ENCODE measurements around the gene RCAN1. TPM values are rescaled to one million over a fixed set of nuclear protein-coding genes. Genes with fewer than 3 reads are reported as not detected.
A peak's percentile ranks its signal among the peaks of the same experiment; 100 is the strongest.

The RCAN1 gene
- total RNA-seq, 2 experiments from 2014 or later = 6.8 to 8.9 TPM

GRCh38 chr21:34644825-34645224 lies 29.9 kb upstream of the RCAN1 start:
- no peak overlapping the region for H2AFZ ChIP-seq (ENCODE audit: low read length)
- no peaks in the 10 kb centered on the region for H3K79me2 ChIP-seq (ENCODE audit: insufficient read depth, low read depth, low read length)
- no peaks in the 10 kb centered on the region for H3K9me2 ChIP-seq (ENCODE audit: insufficient read depth, low read length)
- BruUV-seq (replicated peaks) = no TSS peak
- CTCF ChIA-PET (ENCODE audit: unreplicated experiment) = no interaction called here
- no peaks in the 10 kb centered on the region for H4K20me1 ChIP-seq (ENCODE audit: insufficient read depth, low read length)
- no peak for DNase-seq (ENCODE audit: low spot score)
- no peak for TF ChIP-seq EZH2phosphoT487 (IDR thresholded peaks at IDR 0.05; ENCODE audit: borderline replicate concordance, low read depth, low read length)
- TF ChIP-seq, protein P1, sequence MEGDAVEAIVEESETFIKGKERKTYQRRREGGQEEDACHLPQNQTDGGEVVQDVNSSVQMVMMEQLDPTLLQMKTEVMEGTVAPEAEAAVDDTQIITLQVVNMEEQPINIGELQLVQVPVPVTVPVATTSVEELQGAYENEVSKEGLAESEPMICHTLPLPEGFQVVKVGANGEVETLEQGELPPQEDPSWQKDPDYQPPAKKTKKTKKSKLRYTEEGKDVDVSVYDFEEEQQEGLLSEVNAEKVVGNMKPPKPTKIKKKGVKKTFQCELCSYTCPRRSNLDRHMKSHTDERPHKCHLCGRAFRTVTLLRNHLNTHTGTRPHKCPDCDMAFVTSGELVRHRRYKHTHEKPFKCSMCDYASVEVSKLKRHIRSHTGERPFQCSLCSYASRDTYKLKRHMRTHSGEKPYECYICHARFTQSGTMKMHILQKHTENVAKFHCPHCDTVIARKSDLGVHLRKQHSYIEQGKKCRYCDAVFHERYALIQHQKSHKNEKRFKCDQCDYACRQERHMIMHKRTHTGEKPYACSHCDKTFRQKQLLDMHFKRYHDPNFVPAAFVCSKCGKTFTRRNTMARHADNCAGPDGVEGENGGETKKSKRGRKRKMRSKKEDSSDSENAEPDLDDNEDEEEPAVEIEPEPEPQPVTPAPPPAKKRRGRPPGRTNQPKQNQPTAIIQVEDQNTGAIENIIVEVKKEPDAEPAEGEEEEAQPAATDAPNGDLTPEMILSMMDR (conservative IDR thresholded peaks at IDR 0.05; ENCODE audit: low read length) = no peak
- no peak overlapping the region for H3K27ac ChIP-seq (ENCODE audit: low read depth, low read length, poor library complexity, severe bottlenecking)
- H3K4me2 ChIP-seq (ENCODE audit: low read length) = no peak overlapping the region
- intact Hi-C loops (cut with micrococcal nuclease; ENCODE audit: unreplicated experiment) = loop anchor here (10.0 kb wide), 1 partner anchor 60 kb away; no protein-coding TSS in a partner anchor
- no peaks in the 10 kb centered on the region for H3K36me3 ChIP-seq (ENCODE audit: insufficient read depth, low read length)
- H3K4me1 ChIP-seq (ENCODE audit: insufficient read depth, low read length, poor library complexity, severe bottlenecking) = peaks cover 17% of the 10 kb centered on the region
- no peaks in the 10 kb centered on the region for H3K9me3 ChIP-seq (ENCODE audit: low read length)
- no peak overlapping the region for H3K4me3 ChIP-seq (ENCODE audit: low read depth, low read length, poor library complexity, severe bottlenecking)
- POLR2A ChIA-PET = interaction anchor here (0.6 kb wide), 1 partner anchor 399 kb away, joined by 4 read pairs; no protein-coding TSS in a partner anchor

GRCh38 chr21:34642211-34643075 lies 27.5 kb upstream of the RCAN1 start:
- intact Hi-C loops (cut with micrococcal nuclease; ENCODE audit: unreplicated experiment) = loop anchor here (10.0 kb wide), 1 partner anchor 62 kb away; no protein-coding TSS in a partner anchor
- peak overlapping the region; percentile 39 for H3K4me2 ChIP-seq (ENCODE audit: low read length)
- H3K79me2 ChIP-seq (ENCODE audit: insufficient read depth, low read depth, low read length) = no peaks in the 10 kb centered on the region
- H3K4me3 ChIP-seq (ENCODE audit: low read depth, low read length, poor library complexity, severe bottlenecking) = no peak overlapping the region
- POLR2A ChIA-PET = no interaction called here
- no peak for TF ChIP-seq EZH2phosphoT487 (IDR thresholded peaks at IDR 0.05; ENCODE audit: borderline replicate concordance, low read depth, low read length)
- TF ChIP-seq, protein P1 (conservative IDR thresholded peaks at IDR 0.05; ENCODE audit: low read length) = no peak
- BruUV-seq (replicated peaks) = no TSS peak
- peaks cover 17% of the 10 kb centered on the region for H3K4me1 ChIP-seq (ENCODE audit: insufficient read depth, low read length, poor library complexity, severe bottlenecking)
- peak; percentile 68 for DNase-seq (ENCODE audit: low spot score)
- no peaks in the 10 kb centered on the region for H3K9me3 ChIP-seq (ENCODE audit: low read length)
- H4K20me1 ChIP-seq (ENCODE audit: insufficient read depth, low read length) = no peaks in the 10 kb centered on the region
- H2AFZ ChIP-seq (ENCODE audit: low read length) = no peak overlapping the region
- H3K36me3 ChIP-seq (ENCODE audit: insufficient read depth, low read length) = no peaks in the 10 kb centered on the region
- no peak overlapping the region for H3K27ac ChIP-seq (ENCODE audit: low read depth, low read length, poor library complexity, severe bottlenecking)
- CTCF ChIA-PET (ENCODE audit: unreplicated experiment) = no interaction called here
- no peaks in the 10 kb centered on the region for H3K9me2 ChIP-seq (ENCODE audit: insufficient read depth, low read length)

GRCh38 chr21:34640858-34641257 lies 25.9 kb upstream of the RCAN1 start:
- no peak overlapping the region for H3K27ac ChIP-seq (ENCODE audit: low read depth, low read length, poor library complexity, severe bottlenecking)
- POLR2A ChIA-PET = interaction anchor here (0.6 kb wide), 1 partner anchor 395 kb away, joined by 3 read pairs; no protein-coding TSS in a partner anchor
- no peak overlapping the region for H2AFZ ChIP-seq (ENCODE audit: low read length)
- no peaks in the 10 kb centered on the region for H3K9me3 ChIP-seq (ENCODE audit: low read length)
- no peaks in the 10 kb centered on the region for H3K36me3 ChIP-seq (ENCODE audit: insufficient read depth, low read length)
- intact Hi-C loops (cut with micrococcal nuclease; ENCODE audit: unreplicated experiment) = loop anchor here (10.0 kb wide), 1 partner anchor 64 kb away; no protein-coding TSS in a partner anchor
- no peak for TF ChIP-seq EZH2phosphoT487 (IDR thresholded peaks at IDR 0.05; ENCODE audit: borderline replicate concordance, low read depth, low read length)
- no peak overlapping the region for H3K4me2 ChIP-seq (ENCODE audit: low read length)
- no peaks in the 10 kb centered on the region for H3K79me2 ChIP-seq (ENCODE audit: insufficient read depth, low read depth, low read length)
- CTCF ChIA-PET (ENCODE audit: unreplicated experiment) = no interaction called here
- BruUV-seq (replicated peaks) = no TSS peak
- H3K4me1 ChIP-seq (ENCODE audit: insufficient read depth, low read length, poor library complexity, severe bottlenecking) = peaks cover 17% of the 10 kb centered on the region
- DNase-seq (ENCODE audit: low spot score) = no peak
- H3K9me2 ChIP-seq (ENCODE audit: insufficient read depth, low read length) = no peaks in the 10 kb centered on the region
- H3K4me3 ChIP-seq (ENCODE audit: low read depth, low read length, poor library complexity, severe bottlenecking) = no peak overlapping the region
- H4K20me1 ChIP-seq (ENCODE audit: insufficient read depth, low read length) = no peaks in the 10 kb centered on the region

Data from OCI-LY7 (cell line).